Measurements from ENCODE around the gene TMEM184C. TPM values are rescaled to one million over a fixed set of nuclear protein-coding genes. Genes with fewer than 3 reads are reported as not detected.

The TMEM184C gene
- total RNA-seq, 1 experiment from 2014 or later, result 24.6 TPM

DNA sequence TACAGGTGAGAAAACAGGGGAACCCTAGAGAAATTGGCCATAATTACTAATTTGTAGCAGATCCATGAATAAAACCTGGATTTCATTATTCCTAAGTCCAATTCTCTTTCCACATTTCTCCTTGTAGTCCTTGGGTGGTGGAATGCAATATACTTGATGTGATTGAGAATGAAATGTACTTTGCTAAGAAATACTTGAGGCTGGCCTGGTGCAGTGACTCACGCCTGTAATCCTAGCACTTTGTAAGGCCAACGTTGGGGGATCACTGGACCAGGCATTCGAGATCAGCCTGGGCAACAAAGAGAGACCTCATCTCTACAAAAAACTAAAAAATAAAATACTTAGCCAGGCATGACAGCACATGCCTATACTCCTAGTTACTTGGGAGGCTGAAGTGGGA, 15.9 kb downstream of the TMEM184C start:
- DNase-seq (ENCODE audit: low read depth, low spot score), result no peak
- Histone ChIP-seq H3K36me3 (ENCODE audit: control insufficient read depth in 1 of 2, insufficient read depth in 2 of 2, low read length in 2 of 2) (peaks cover 34 to 47% of the 10 kb centered on the region in 2 experiments), H3K4me1 (ENCODE audit: control insufficient read depth in 1 of 2, insufficient read depth in 2 of 2, low read length in 2 of 2) (no peaks in the 10 kb centered on the region), H3K4me2 (ENCODE audit: low read length) (no peak overlapping the region), H3K79me2 (ENCODE audit: insufficient read depth, low read length) (no peaks in the 10 kb centered on the region), H3K9me3 (ENCODE audit: control insufficient read depth in 1 of 2, insufficient read depth in 1 of 2, low read depth in 1 of 2, low read length in 2 of 2) (no peaks in the 10 kb centered on the region), H3K27ac (ENCODE audit: low read depth, low read length) (no peak overlapping the region), H3K9ac (ENCODE audit: low read length) (no peak overlapping the region), H3K9me2 (ENCODE audit: insufficient read depth) (no peaks in the 10 kb centered on the region), H3K27me3 (ENCODE audit: insufficient read depth, low read length) (no peaks in the 10 kb centered on the region), H3K4me3 (replicated peaks in 1 of 2; ENCODE audit: low read depth in 1 of 2, low read length in 2 of 2) (no peak overlapping the region), H4K20me1 (ENCODE audit: insufficient read depth) (no peaks in the 10 kb centered on the region), H2AFZ (ENCODE audit: low read depth, low read length, poor library complexity, severe bottlenecking) (no peak overlapping the region)
- ChIA-PET RAD21 (ENCODE audit: low non-redundant PET in 1 of 2, low total read pairs in 2 of 2, uncharacterized antibody in 2 of 2, unreplicated experiment in 2 of 2) (no interaction called here), CTCF (interaction anchor here (1.7 kb wide), 1 partner anchor 234 kb away, joined by 4 read pairs; no protein-coding TSS in a partner anchor), POLR2A (no interaction called here)
- ATAC-seq, result no peak
- intact Hi-C loops (cut with micrococcal nuclease), result no loop called here
- TF ChIP-seq CBX3 (IDR thresholded peaks at IDR 0.05; ENCODE audit: low read depth), result no peak
- no peak for TF ChIP-seq SP1 (IDR thresholded peaks at IDR 0.05; ENCODE audit: low read depth)
- TF ChIP-seq, protein P1, sequence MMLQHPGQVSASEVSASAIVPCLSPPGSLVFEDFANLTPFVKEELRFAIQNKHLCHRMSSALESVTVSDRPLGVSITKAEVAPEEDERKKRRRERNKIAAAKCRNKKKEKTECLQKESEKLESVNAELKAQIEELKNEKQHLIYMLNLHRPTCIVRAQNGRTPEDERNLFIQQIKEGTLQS (IDR thresholded peaks at IDR 0.05), result no peak
- BruUV-seq (replicated peaks), result no TSS peak

- RAD21 ChIA-PET (ENCODE audit: low non-redundant PET in 1 of 2, low total read pairs in 2 of 2, uncharacterized antibody in 2 of 2, unreplicated experiment in 2 of 2), result no interaction called here
- Histone ChIP-seq H3K79me2 (ENCODE audit: insufficient read depth, low read length) (no peaks in the 10 kb centered on the region), H3K4me2 (ENCODE audit: low read length) (no peak overlapping the region), H3K9me2 (ENCODE audit: insufficient read depth) (no peaks in the 10 kb centered on the region), H3K27ac (ENCODE audit: low read depth, low read length) (no peak overlapping the region), H3K9ac (ENCODE audit: low read length) (no peak overlapping the region), H3K9me3 (ENCODE audit: control insufficient read depth in 1 of 2, insufficient read depth in 1 of 2, low read depth in 1 of 2, low read length in 2 of 2) (no peaks in the 10 kb centered on the region), H3K27me3 (ENCODE audit: insufficient read depth, low read length) (no peaks in the 10 kb centered on the region), H3K36me3 (ENCODE audit: control insufficient read depth in 1 of 2, insufficient read depth in 2 of 2, low read length in 2 of 2) (peaks cover 34 to 48% of the 10 kb centered on the region in 2 experiments), H2AFZ (ENCODE audit: low read depth, low read length, poor library complexity, severe bottlenecking) (no peak overlapping the region), H3K4me1 (ENCODE audit: control insufficient read depth in 1 of 2, insufficient read depth in 2 of 2, low read length in 2 of 2) (no peaks in the 10 kb centered on the region), H4K20me1 (ENCODE audit: insufficient read depth) (no peaks in the 10 kb centered on the region), H3K4me3 (replicated peaks in 1 of 2; ENCODE audit: low read depth in 1 of 2, low read length in 2 of 2) (no peak overlapping the region)
- no peak for ATAC-seq
- DNase-seq (ENCODE audit: low read depth, low spot score), result no peak
- no TSS peak for BruUV-seq (replicated peaks)
- intact Hi-C loops (cut with micrococcal nuclease), result no loop called here
- CTCF ChIA-PET, result no interaction called here
- POLR2A ChIA-PET, result no interaction called here
- TF ChIP-seq CTCF (IDR thresholded peaks at IDR 0.05 in 2 of 3, conservative IDR thresholded peaks at IDR 0.05 in 1 of 3; ENCODE audit: borderline replicate concordance in 1 of 3, insufficient read depth in 1 of 3, low read depth in 2 of 3, low read length in 2 of 3) (no peak), ZNF274 (IDR thresholded peaks at IDR 0.05; ENCODE audit: low read depth, low read length) (no peak), YY1 (IDR thresholded peaks at IDR 0.05; ENCODE audit: extremely low read depth, insufficient replicate concordance, low read depth, low read length) (no peak), FOSL1 (IDR thresholded peaks at IDR 0.05; ENCODE audit: low read depth) (no peak), CEBPB (IDR thresholded peaks at IDR 0.05; ENCODE audit: low read depth) (no peak), TCF7L2 (IDR thresholded peaks at IDR 0.05; ENCODE audit: borderline replicate concordance, extremely low read depth, insufficient read depth, insufficient read length) (no peak), SIN3A (IDR thresholded peaks at IDR 0.05; ENCODE audit: low read depth) (no peak), ZFX (IDR thresholded peaks at IDR 0.05) (no peak), POLR2AphosphoS5 (IDR thresholded peaks at IDR 0.05; ENCODE audit: low read depth, low read length) (no peak), EZH2 (IDR thresholded peaks at IDR 0.05) (no peak), RAD21 (IDR thresholded peaks at IDR 0.05; ENCODE audit: low read depth) (no peak), EZH2phosphoT487 (IDR thresholded peaks at IDR 0.05; ENCODE audit: borderline replicate concordance) (no peak)
- TF ChIP-seq, protein P1 (IDR thresholded peaks at IDR 0.05), result no peak
- TF ChIP-seq, protein P2, sequence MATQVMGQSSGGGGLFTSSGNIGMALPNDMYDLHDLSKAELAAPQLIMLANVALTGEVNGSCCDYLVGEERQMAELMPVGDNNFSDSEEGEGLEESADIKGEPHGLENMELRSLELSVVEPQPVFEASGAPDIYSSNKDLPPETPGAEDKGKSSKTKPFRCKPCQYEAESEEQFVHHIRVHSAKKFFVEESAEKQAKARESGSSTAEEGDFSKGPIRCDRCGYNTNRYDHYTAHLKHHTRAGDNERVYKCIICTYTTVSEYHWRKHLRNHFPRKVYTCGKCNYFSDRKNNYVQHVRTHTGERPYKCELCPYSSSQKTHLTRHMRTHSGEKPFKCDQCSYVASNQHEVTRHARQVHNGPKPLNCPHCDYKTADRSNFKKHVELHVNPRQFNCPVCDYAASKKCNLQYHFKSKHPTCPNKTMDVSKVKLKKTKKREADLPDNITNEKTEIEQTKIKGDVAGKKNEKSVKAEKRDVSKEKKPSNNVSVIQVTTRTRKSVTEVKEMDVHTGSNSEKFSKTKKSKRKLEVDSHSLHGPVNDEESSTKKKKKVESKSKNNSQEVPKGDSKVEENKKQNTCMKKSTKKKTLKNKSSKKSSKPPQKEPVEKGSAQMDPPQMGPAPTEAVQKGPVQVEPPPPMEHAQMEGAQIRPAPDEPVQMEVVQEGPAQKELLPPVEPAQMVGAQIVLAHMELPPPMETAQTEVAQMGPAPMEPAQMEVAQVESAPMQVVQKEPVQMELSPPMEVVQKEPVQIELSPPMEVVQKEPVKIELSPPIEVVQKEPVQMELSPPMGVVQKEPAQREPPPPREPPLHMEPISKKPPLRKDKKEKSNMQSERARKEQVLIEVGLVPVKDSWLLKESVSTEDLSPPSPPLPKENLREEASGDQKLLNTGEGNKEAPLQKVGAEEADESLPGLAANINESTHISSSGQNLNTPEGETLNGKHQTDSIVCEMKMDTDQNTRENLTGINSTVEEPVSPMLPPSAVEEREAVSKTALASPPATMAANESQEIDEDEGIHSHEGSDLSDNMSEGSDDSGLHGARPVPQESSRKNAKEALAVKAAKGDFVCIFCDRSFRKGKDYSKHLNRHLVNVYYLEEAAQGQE (IDR thresholded peaks at IDR 0.05; ENCODE audit: low read depth), result no peak
Observed at GRCh38 chr4:147633643-147634042, 16.4 kb downstream of the TMEM184C start.
